ENCODE results near the gene KRT12.
"Not testable (repeated sequence)": the region's sequence is repeated elsewhere in the genome, so short reads cannot be mapped to it uniquely, and the experiment has no call there.

KRT12 gene

DNA sequence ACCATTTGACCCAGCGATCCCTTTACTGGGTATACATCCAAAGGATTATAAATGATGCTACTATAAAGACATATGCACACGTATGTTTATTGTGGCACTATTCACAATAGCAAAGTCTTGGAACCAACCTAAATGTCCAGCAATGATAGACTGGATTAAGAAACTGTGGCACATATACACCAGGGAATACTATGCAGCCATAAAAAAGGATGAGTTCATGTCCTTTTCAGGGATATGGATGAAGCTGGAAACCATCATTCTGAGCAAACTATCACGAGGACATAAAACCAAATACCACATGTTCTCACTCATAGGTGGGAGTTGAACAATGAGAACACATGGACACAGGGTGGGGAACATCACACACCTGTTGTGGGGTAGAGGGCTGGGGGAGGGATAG is 52.4 kb downstream of the KRT12 start:
- not testable (repeated sequence) for DNase-seq (ENCODE audit: low read depth in 2 of 2)

DNA sequence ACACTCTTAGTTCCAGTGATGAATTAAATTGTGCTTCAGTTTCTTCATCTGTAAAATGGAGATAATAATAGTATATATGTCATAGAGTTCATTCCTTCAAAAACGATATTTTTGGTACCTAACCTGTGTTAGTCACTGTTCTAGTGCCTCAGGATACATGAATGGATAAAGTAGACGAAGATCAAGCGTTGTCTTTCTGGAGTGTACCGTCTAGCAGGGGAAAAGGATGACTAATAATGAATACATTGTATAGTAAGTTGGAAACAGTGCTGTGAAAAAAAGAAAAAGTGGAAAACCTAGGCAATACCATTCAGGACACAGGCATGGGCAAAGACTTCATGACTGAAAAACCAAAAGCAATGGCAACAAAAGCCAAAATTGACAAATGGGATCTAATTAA is 53.2 kb downstream of the KRT12 start:
- DNase-seq (ENCODE audit: low read depth in 2 of 2), result no peak

DNA sequence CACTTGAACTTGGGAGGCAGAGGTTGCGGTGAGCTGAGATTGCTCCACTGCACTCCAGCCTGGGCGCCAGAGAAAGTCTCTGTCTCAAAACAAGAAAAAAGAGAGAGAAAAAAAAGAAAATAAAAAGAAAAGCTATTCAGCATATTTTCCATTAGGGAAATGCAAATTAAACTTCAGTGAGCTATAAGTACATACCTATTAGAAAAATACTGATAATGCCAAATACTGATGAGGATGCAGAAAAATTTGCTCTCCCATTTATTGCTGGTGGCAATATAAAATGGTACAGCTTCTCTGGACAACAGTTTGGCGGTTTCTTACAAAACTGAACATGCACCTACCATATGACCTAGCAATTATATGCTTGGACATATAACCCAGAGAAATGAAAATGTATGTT is 54.4 kb downstream of the KRT12 start:
- no peak for DNase-seq (ENCODE audit: low read depth in 2 of 2)

Measured in stimulated activated CD4-positive, alpha-beta T cell treated with anti-CD3 and anti-CD28 coated beads, Interleukin-1b, Interleukin-23, amount 100 ng/mL, for 4 hours (primary cell).